ENCODE measurements around the gene MIPOL1. TPM values are rescaled to one million over a fixed set of nuclear protein-coding genes. Genes with fewer than 3 reads are reported as not detected.
"Not testable (repeated sequence)": the region's sequence is repeated elsewhere in the genome, so short reads cannot be mapped to it uniquely, and the experiment has no call there.

Gene MIPOL1
- total RNA-seq, 2 experiments from 2014 or later, result not detected

- Histone ChIP-seq H3K9me2 (ENCODE audit: insufficient read depth, low read length) (no peaks in the 10 kb centered on the region), H3K36me3 (ENCODE audit: insufficient read depth, low read length) (no peaks in the 10 kb centered on the region), H3K79me2 (ENCODE audit: insufficient read depth, low read depth, low read length) (no peaks in the 10 kb centered on the region), H3K4me2 (ENCODE audit: low read length) (no peak overlapping the region), H3K27ac (ENCODE audit: low read depth, low read length, poor library complexity, severe bottlenecking) (no peak overlapping the region), H3K4me3 (ENCODE audit: low read depth, low read length, poor library complexity, severe bottlenecking) (no peak overlapping the region), H2AFZ (ENCODE audit: low read length) (no peak overlapping the region), H4K20me1 (ENCODE audit: insufficient read depth, low read length) (no peaks in the 10 kb centered on the region), H3K9me3 (ENCODE audit: low read length) (no peaks in the 10 kb centered on the region), H3K4me1 (ENCODE audit: insufficient read depth, low read length, poor library complexity, severe bottlenecking) (no peaks in the 10 kb centered on the region)
- DNase-seq (ENCODE audit: low spot score), result no peak
- intact Hi-C loops (cut with micrococcal nuclease; ENCODE audit: unreplicated experiment), result no loop called here
- no TSS peak for BruUV-seq (replicated peaks)
- POLR2A ChIA-PET, result no interaction called here
- TF ChIP-seq EZH2phosphoT487 (IDR thresholded peaks at IDR 0.05; ENCODE audit: borderline replicate concordance, low read depth, low read length) (no peak), CTCF (conservative IDR thresholded peaks at IDR 0.05; ENCODE audit: low read length) (no peak)
- CTCF ChIA-PET (ENCODE audit: unreplicated experiment), result no interaction called here
Observed at GRCh38 chr14:37153005-37153404, 44.7 kb upstream of the MIPOL1 start.

GRCh38 chr14:37153483-37153882, 44.3 kb upstream of the MIPOL1 start:
- H2AFZ ChIP-seq (ENCODE audit: low read length), result no peak overlapping the region
- intact Hi-C loops (cut with micrococcal nuclease; ENCODE audit: unreplicated experiment), result no loop called here
- BruUV-seq (replicated peaks), result no TSS peak
- H3K4me2 ChIP-seq (ENCODE audit: low read length), result no peak overlapping the region
- DNase-seq (ENCODE audit: low spot score), result no peak
- no peaks in the 10 kb centered on the region for H3K9me3 ChIP-seq (ENCODE audit: low read length)
- no peaks in the 10 kb centered on the region for H3K4me1 ChIP-seq (ENCODE audit: insufficient read depth, low read length, poor library complexity, severe bottlenecking)
- H3K4me3 ChIP-seq (ENCODE audit: low read depth, low read length, poor library complexity, severe bottlenecking), result no peak overlapping the region
- no peak overlapping the region for H3K27ac ChIP-seq (ENCODE audit: low read depth, low read length, poor library complexity, severe bottlenecking)
- H3K79me2 ChIP-seq (ENCODE audit: insufficient read depth, low read depth, low read length), result no peaks in the 10 kb centered on the region
- ChIA-PET POLR2A (interaction anchor here (0.6 kb wide), 1 partner anchor 13 kb away, joined by 3 read pairs; no protein-coding TSS in a partner anchor), CTCF (ENCODE audit: unreplicated experiment) (no interaction called here)
- no peaks in the 10 kb centered on the region for H4K20me1 ChIP-seq (ENCODE audit: insufficient read depth, low read length)
- no peaks in the 10 kb centered on the region for H3K9me2 ChIP-seq (ENCODE audit: insufficient read depth, low read length)
- H3K36me3 ChIP-seq (ENCODE audit: insufficient read depth, low read length), result no peaks in the 10 kb centered on the region
- TF ChIP-seq EZH2phosphoT487 (IDR thresholded peaks at IDR 0.05; ENCODE audit: borderline replicate concordance, low read depth, low read length), result no peak
- TF ChIP-seq CTCF (conservative IDR thresholded peaks at IDR 0.05; ENCODE audit: low read length), result no peak

GRCh38 chr14:37157987-37158386, 39.8 kb upstream of the MIPOL1 start:
- CTCF ChIA-PET (ENCODE audit: unreplicated experiment), result no interaction called here
- TF ChIP-seq CTCF (conservative IDR thresholded peaks at IDR 0.05; ENCODE audit: low read length) (no peak), EZH2phosphoT487 (IDR thresholded peaks at IDR 0.05; ENCODE audit: borderline replicate concordance, low read depth, low read length) (no peak)
- Histone ChIP-seq H3K9me3 (ENCODE audit: low read length) (no peaks in the 10 kb centered on the region), H3K9me2 (ENCODE audit: insufficient read depth, low read length) (no peaks in the 10 kb centered on the region), H3K4me3 (ENCODE audit: low read depth, low read length, poor library complexity, severe bottlenecking) (no peak overlapping the region), H3K4me1 (ENCODE audit: insufficient read depth, low read length, poor library complexity, severe bottlenecking) (no peaks in the 10 kb centered on the region), H3K79me2 (ENCODE audit: insufficient read depth, low read depth, low read length) (no peaks in the 10 kb centered on the region), H4K20me1 (ENCODE audit: insufficient read depth, low read length) (no peaks in the 10 kb centered on the region), H3K36me3 (ENCODE audit: insufficient read depth, low read length) (no peaks in the 10 kb centered on the region), H3K4me2 (ENCODE audit: low read length) (no peak overlapping the region), H3K27ac (ENCODE audit: low read depth, low read length, poor library complexity, severe bottlenecking) (no peak overlapping the region), H2AFZ (ENCODE audit: low read length) (no peak overlapping the region)
- DNase-seq (ENCODE audit: low spot score), result no peak
- no TSS peak for BruUV-seq (replicated peaks)
- POLR2A ChIA-PET, result no interaction called here
- intact Hi-C loops (cut with micrococcal nuclease; ENCODE audit: unreplicated experiment), result no loop called here

GRCh38 chr14:37162307-37162706, 35.4 kb upstream of the MIPOL1 start:
- H3K27ac ChIP-seq (ENCODE audit: low read depth, low read length, poor library complexity, severe bottlenecking); DNase-seq (ENCODE audit: low spot score); H2AFZ ChIP-seq (ENCODE audit: low read length); POLR2A ChIA-PET; H3K4me1 ChIP-seq (ENCODE audit: insufficient read depth, low read length, poor library complexity, severe bottlenecking); H3K4me3 ChIP-seq (ENCODE audit: low read depth, low read length, poor library complexity, severe bottlenecking); H3K79me2 ChIP-seq (ENCODE audit: insufficient read depth, low read depth, low read length); BruUV-seq (replicated peaks); CTCF ChIA-PET (ENCODE audit: unreplicated experiment); H4K20me1 ChIP-seq (ENCODE audit: insufficient read depth, low read length); H3K36me3 ChIP-seq (ENCODE audit: insufficient read depth, low read length); H3K4me2 ChIP-seq (ENCODE audit: low read length); intact Hi-C loops (cut with micrococcal nuclease; ENCODE audit: unreplicated experiment); H3K9me3 ChIP-seq (ENCODE audit: low read length); H3K9me2 ChIP-seq (ENCODE audit: insufficient read depth, low read length): not testable (repeated sequence)
